Measurements from ENCODE around the gene FBXW10.
"Not testable (repeated sequence)": the region's sequence is repeated elsewhere in the genome, so short reads cannot be mapped to it uniquely, and the experiment has no call there.

DNA sequence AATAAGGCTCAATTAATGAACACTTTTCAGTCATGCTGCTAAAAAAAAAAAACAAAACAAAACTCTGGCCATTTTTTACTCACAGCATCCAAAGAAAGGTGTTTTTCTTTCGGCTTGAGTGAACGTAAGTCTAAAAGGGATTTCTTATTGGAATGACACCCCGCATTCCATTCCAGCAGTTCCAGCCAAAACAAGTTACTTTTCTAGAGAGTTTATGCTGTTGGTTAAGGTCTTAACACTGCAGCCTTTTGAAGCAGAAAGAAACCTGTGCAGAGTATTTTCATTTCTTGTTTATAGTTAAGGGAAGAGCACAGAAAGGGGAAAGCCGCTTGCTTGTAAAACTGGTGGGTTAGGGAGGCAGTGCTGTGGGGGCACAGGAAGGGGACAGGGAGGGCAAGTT is 27.2 kb downstream of the FBXW10 start:
- TF ChIP-seq CTCF (conservative IDR thresholded peaks at IDR 0.05; ENCODE audit: low read depth, low read length); POLR2A (IDR thresholded peaks at IDR 0.05; ENCODE audit: low read depth, low read length); RAD21 (IDR thresholded peaks at IDR 0.05; ENCODE audit: low read length); BHLHE40 (IDR thresholded peaks at IDR 0.05; ENCODE audit: low read depth, low read length); FOS (IDR thresholded peaks at IDR 0.05; ENCODE audit: low read depth, low read length); USF2 (IDR thresholded peaks at IDR 0.05; ENCODE audit: low read depth, low read length); CEBPB (IDR thresholded peaks at IDR 0.05; ENCODE audit: low read depth, low read length); ELK1 (IDR thresholded peaks at IDR 0.05; ENCODE audit: borderline replicate concordance, low read depth, low read length); SMC3 (IDR thresholded peaks at IDR 0.05; ENCODE audit: low read depth, low read length); MXI1 (IDR thresholded peaks at IDR 0.05; ENCODE audit: borderline replicate concordance, low read depth, low read length); MAFK (IDR thresholded peaks at IDR 0.05; ENCODE audit: low read depth, low read length); NFE2L2 (IDR thresholded peaks at IDR 0.05; ENCODE audit: low read depth, low read length); RCOR1 (IDR thresholded peaks at IDR 0.05; ENCODE audit: insufficient replicate concordance, low read length); CHD1 (IDR thresholded peaks at IDR 0.05; ENCODE audit: low read depth, low read length): not testable (repeated sequence)

Measured in IMR-90 (cell line).